Mesenchymal stem cell (in vitro differentiated cells and primary cell): ENCODE data around the gene THBS3.

Experiments used
- DNase-seq: peaks from one replicate; pipeline ENCODE4 v3.0.0-alpha.2; 2013
- H2AFZ ChIP-seq: one replicate; pipeline ENCODE4 v1.6.1; 2013; ENCODE audit warnings: low read depth, mild to moderate bottlenecking, control low read depth, inconsistent platforms, low read length, moderate library complexity
- H2AK5ac ChIP-seq: 2 replicates; pipeline ENCODE4 v1.6.1; 2013; ENCODE audit warnings: low read length, moderate library complexity, mild to moderate bottlenecking, inconsistent platforms; ENCODE audit not compliant: severe bottlenecking
- H2BK120ac ChIP-seq: one replicate; pipeline ENCODE4 v1.6.1; 2013; ENCODE audit warnings: low read depth, mild to moderate bottlenecking, inconsistent platforms, low read length, moderate library complexity
- H2BK12ac ChIP-seq, 2 experiments: one replicate each; pipeline ENCODE4 v1.6.1; 2013; ENCODE audit warnings: inconsistent platforms in 2 of 2, low read length in 2 of 2, mild to moderate bottlenecking in 2 of 2, moderate library complexity in 2 of 2, control low read depth in 1 of 2
- H2BK15ac ChIP-seq: one replicate; pipeline ENCODE4 v1.6.1; 2013; ENCODE audit warnings: mild to moderate bottlenecking, low read depth, inconsistent platforms; ENCODE audit not compliant: poor library complexity, severe bottlenecking
- H2BK5ac ChIP-seq: 2 replicates; pipeline ENCODE4 v1.6.1; 2013; ENCODE audit warnings: low read depth, mild to moderate bottlenecking, low read length, control low read depth, inconsistent platforms; ENCODE audit not compliant: poor library complexity, severe bottlenecking
- H3K14ac ChIP-seq, 2 experiments: one replicate each; pipeline ENCODE4 v1.6.1; 2013; ENCODE audit warnings: inconsistent platforms in 2 of 2, low read length in 2 of 2, control low read depth in 1 of 2, mild to moderate bottlenecking in 1 of 2, moderate library complexity in 1 of 2
- H3K18ac ChIP-seq, 2 experiments: one replicate each; pipeline ENCODE4 v1.6.1; 2013; ENCODE audit warnings: inconsistent platforms in 2 of 2, low read length in 2 of 2, control low read depth in 1 of 2, low read depth in 1 of 2, mild to moderate bottlenecking in 1 of 2
- H3K23ac ChIP-seq, 2 experiments: one replicate each; pipeline ENCODE4 v1.6.1; 2013; ENCODE audit warnings: inconsistent platforms in 2 of 2, low read length in 2 of 2, mild to moderate bottlenecking in 2 of 2, moderate library complexity in 2 of 2, control low read depth in 1 of 2
- H3K27ac ChIP-seq: 2 replicates; pipeline ENCODE4 v1.5.1; 2013; ENCODE audit warnings: mild to moderate bottlenecking, moderate library complexity, low read length, control low read depth, inconsistent platforms; ENCODE audit not compliant: poor library complexity, severe bottlenecking
- H3K27me3 ChIP-seq, 2 experiments: 2 replicates each; pipeline versions ENCODE4 v1.6.1 to v1.7.0; 2013; ENCODE audit warnings: low read length in 2 of 2, mild to moderate bottlenecking in 2 of 2, moderate library complexity in 2 of 2, control low read depth in 1 of 2, inconsistent platforms in 1 of 2; ENCODE audit not compliant: control insufficient read depth in 1 of 2, insufficient read depth in 1 of 2
- H3K36me3 ChIP-seq, 2 experiments: 2 replicates each; pipeline versions ENCODE4 v1.6.1 to v1.7.0; 2013; ENCODE audit warnings: low read length in 2 of 2, control low read depth in 1 of 2, inconsistent platforms in 1 of 2, low read depth in 1 of 2, mild to moderate bottlenecking in 1 of 2; ENCODE audit not compliant: insufficient read depth in 2 of 2, control insufficient read depth in 1 of 2
- H3K4ac ChIP-seq, 2 experiments: one replicate each; pipeline ENCODE4 v1.6.1; 2013; ENCODE audit warnings: inconsistent platforms in 2 of 2, low read length in 2 of 2, mild to moderate bottlenecking in 2 of 2, moderate library complexity in 2 of 2, control low read depth in 1 of 2, low read depth in 1 of 2
- H3K4me1 ChIP-seq: 2 replicates; pipeline ENCODE4 v1.6.1; 2013; ENCODE audit warnings: low read depth, low read length, control low read depth; ENCODE audit not compliant: control insufficient read depth, insufficient read depth
- H3K4me2 ChIP-seq: 2 replicates; pipeline ENCODE4 v1.6.1; 2013; ENCODE audit warnings: low read length, mild to moderate bottlenecking, inconsistent platforms; ENCODE audit not compliant: poor library complexity, severe bottlenecking
- H3K4me3 ChIP-seq, 2 experiments: 2 replicates each; pipeline versions ENCODE4 v1.5.1 to v1.7.0; 2013; ENCODE audit warnings: low read length in 2 of 2, mild to moderate bottlenecking in 2 of 2, control low read depth in 1 of 2, low read depth in 1 of 2; ENCODE audit not compliant: insufficient read depth in 1 of 2
- H3K79me1 ChIP-seq: replicated peaks from 2 replicates; pipeline ENCODE4 v1.6.1; 2013; ENCODE audit warnings: mild to moderate bottlenecking, control low read depth, low read length, inconsistent platforms; ENCODE audit not compliant: poor library complexity, severe bottlenecking
- H3K9ac ChIP-seq: 2 replicates; pipeline ENCODE4 v1.7.0; 2013; ENCODE audit warnings: mild to moderate bottlenecking, low read length, moderate library complexity
- H3K9me3 ChIP-seq: 2 replicates; pipeline ENCODE4 v1.7.0; 2013; ENCODE audit warnings: mild to moderate bottlenecking, low read length; ENCODE audit not compliant: control insufficient read depth
- H4K8ac ChIP-seq: one replicate; pipeline ENCODE4 v1.6.1; 2013; ENCODE audit warnings: inconsistent platforms, mild to moderate bottlenecking, low read length, moderate library complexity
- H4K91ac ChIP-seq: one replicate; pipeline ENCODE4 v1.6.1; 2013; ENCODE audit warnings: mild to moderate bottlenecking, low read length, inconsistent platforms
- WGBS: methylation state at CpG from one replicate; pipeline ENCODE4 v1.1.7; 2013; ENCODE audit warnings: mixed read lengths; 5-methylcytosine and 5-hydroxymethylcytosine counted together

Gene THBS3

DNA sequence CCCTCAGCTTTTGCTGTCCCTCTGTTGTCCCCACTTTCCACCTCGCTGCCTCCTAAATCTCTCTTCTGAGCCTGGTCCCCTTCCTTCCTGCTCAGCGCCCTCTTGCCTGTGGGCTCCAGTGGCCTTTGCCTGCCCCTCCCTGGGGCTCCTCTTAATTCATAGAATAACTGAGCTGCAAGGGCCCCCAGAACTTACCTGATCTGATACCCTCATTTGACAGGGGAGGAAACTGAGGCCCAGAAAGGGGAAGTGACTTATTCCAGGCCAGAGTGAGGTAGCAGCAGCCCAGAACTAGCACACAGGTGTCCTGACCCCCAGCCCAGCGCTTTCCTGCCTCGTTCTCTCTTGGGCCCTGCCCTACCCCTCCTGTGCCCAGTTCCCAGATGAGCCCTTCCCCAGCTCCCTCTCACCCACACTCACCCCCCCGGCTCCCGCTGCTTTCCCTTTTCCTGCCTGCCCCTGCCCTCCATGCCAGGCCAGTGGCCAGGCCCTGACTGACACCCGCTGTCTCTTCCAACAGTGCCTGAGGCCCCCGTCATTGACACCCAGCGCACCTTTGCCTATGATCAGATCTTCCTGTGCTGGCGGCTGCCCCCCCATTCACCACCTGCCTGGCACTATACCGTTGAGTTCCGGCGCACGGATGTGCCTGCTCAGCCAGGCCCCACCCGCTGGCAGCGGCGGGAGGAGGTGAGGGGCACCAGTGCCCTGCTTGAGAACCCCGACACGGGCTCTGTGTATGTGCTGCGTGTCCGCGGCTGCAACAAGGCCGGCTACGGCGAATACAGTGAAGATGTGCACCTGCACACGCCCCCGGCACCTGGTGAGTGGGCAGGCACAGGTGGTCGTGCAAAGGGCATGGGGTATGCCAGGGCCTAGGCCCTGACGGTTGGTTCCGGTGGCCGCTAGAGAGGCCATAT, 28.3 kb downstream of the THBS3 start:
- H3K27me3 ChIP-seq, result no peaks in the 10 kb centered on the region
- H3K14ac ChIP-seq, result no peak overlapping the region
- H3K79me1 ChIP-seq, result peaks cover 14% of the 10 kb centered on the region
- H3K4ac ChIP-seq, result no peak overlapping the region
- H2AK5ac ChIP-seq, result no peak overlapping the region
- no peak for DNase-seq
- no peak overlapping the region for H3K4me2 ChIP-seq
- no peak overlapping the region for H3K23ac ChIP-seq
- H3K36me3 ChIP-seq, result peaks cover 45 to 69% of the 10 kb centered on the region in 2 experiments
- H3K4me1 ChIP-seq, result peaks cover 20% of the 10 kb centered on the region
- H3K9me3 ChIP-seq, result no peaks in the 10 kb centered on the region
- no peak overlapping the region for H3K27ac ChIP-seq
- H2BK120ac ChIP-seq, result no peak overlapping the region
- H4K8ac ChIP-seq, result no peak overlapping the region
- no peak overlapping the region for H3K4me3 ChIP-seq
- H4K91ac ChIP-seq, result no peak overlapping the region
- no peak overlapping the region for H2BK15ac ChIP-seq
- H2AFZ ChIP-seq, result no peak overlapping the region
- no peak overlapping the region for H2BK12ac ChIP-seq
- H2BK5ac ChIP-seq, result no peak overlapping the region
- H3K18ac ChIP-seq, result no peak overlapping the region
- WGBS, result 97% methylated on average over 31 of the region's 31 CpGs
- H3K9ac ChIP-seq, result no peak overlapping the region

- DNase-seq, result no peak
- Histone ChIP-seq H3K23ac (no peak overlapping the region), H3K14ac (no peak overlapping the region), H3K4ac (no peak overlapping the region), H3K4me3 (no peak overlapping the region), H3K9me3 (no peaks in the 10 kb centered on the region), H3K18ac (no peak overlapping the region), H3K4me1 (peaks cover 26% of the 10 kb centered on the region), H3K27ac (no peak overlapping the region), H3K79me1 (peaks cover 14% of the 10 kb centered on the region), H2BK5ac (no peak overlapping the region), H4K91ac (no peak overlapping the region), H2BK15ac (no peak overlapping the region), H2AFZ (no peak overlapping the region), H3K9ac (no peak overlapping the region), H3K36me3 (peaks cover 43 to 61% of the 10 kb centered on the region in 2 experiments), H3K27me3 (no peaks in the 10 kb centered on the region), H4K8ac (no peak overlapping the region), H2BK120ac (no peak overlapping the region), H3K4me2 (no peak overlapping the region), H2BK12ac (no peak overlapping the region), H2AK5ac (no peak overlapping the region)
- 95% methylated on average over 30 of the region's 30 CpGs for WGBS
Measured at GRCh38 chr1:155178441-155179111, 29.1 kb downstream of the THBS3 start.

DNA sequence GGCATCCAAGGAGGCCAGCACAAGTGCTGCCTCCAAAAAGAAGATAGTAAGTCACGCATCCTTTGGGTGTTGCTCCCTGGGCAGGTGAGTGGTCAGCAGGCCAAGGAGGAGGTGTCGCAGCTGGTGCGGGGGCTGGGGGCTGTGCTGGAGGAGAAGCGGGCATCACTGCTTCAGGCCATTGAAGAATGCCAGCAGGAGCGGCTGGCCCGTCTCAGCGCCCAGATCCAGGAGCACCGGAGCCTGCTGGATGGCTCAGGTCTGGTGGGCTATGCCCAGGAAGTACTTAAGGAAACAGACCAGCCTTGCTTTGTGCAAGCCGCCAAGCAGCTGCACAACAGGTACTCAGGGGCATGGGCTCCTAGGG, 29.8 kb downstream of the THBS3 start:
- no peak overlapping the region for H3K27ac ChIP-seq
- H3K9me3 ChIP-seq, result no peaks in the 10 kb centered on the region
- no peak overlapping the region for H3K4me3 ChIP-seq
- H3K36me3 ChIP-seq, result peaks cover 39 to 57% of the 10 kb centered on the region in 2 experiments
- WGBS, result 97% methylated on average over 9 of the region's 9 CpGs
- H3K4me2 ChIP-seq, result no peak overlapping the region
- no peak overlapping the region for H4K8ac ChIP-seq
- no peak overlapping the region for H3K4ac ChIP-seq
- peaks cover 14% of the 10 kb centered on the region for H3K79me1 ChIP-seq
- H2BK5ac ChIP-seq, result no peak overlapping the region
- H3K14ac ChIP-seq, result no peak overlapping the region
- no peak for DNase-seq
- H3K23ac ChIP-seq, result no peak overlapping the region
- H4K91ac ChIP-seq, result no peak overlapping the region
- H2BK120ac ChIP-seq, result no peak overlapping the region
- no peak overlapping the region for H2AK5ac ChIP-seq
- H3K4me1 ChIP-seq, result peaks cover 26% of the 10 kb centered on the region
- no peak overlapping the region for H2BK12ac ChIP-seq
- H2AFZ ChIP-seq, result no peak overlapping the region
- no peak overlapping the region for H3K9ac ChIP-seq
- no peak overlapping the region for H3K18ac ChIP-seq
- H2BK15ac ChIP-seq, result no peak overlapping the region
- H3K27me3 ChIP-seq, result no peaks in the 10 kb centered on the region

DNA sequence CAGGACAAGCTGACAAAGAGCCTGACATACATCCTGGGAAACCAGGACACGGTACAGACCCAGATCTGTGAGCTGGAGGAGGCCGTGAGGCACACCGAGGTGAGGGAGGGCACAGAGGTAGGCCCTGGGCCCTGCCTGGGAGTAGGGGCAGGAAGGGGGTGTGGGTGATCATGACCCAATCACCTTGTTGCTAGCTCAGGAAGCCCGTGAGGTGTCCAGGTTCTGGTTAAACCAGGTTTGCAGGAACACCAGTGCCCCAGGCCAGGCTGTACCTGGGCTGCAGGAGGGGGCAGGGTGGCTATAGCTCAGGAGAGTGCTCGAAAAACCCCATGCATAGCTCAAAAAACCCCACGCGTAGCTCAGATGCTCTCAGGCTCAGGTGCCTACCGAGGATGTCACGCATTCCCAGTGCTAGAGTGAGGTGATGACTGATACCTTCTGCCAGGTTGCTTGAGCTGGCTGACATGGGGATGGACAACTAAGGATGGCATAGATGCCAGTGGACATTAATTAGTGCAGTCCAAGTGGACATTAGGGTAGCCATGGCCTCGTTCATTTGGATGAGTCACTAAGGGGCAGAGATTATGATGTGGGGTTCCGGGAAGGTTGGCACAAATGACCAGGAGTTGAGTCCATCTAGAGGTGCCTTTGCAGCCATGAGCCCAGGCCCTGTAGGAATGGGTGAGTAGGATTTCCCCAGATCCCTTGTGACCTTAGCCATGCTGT, 30.3 kb downstream of the THBS3 start:
- Histone ChIP-seq H4K8ac (no peak overlapping the region), H2BK15ac (no peak overlapping the region), H3K4ac (no peak overlapping the region), H3K4me3 (no peak overlapping the region), H3K23ac (no peak overlapping the region), H4K91ac (peak overlapping the region; percentile 20), H2BK5ac (no peak overlapping the region), H2AFZ (no peak overlapping the region), H3K79me1 (peaks cover 14% of the 10 kb centered on the region), H3K4me2 (no peak overlapping the region), H2BK12ac (peak overlapping the region in 1 of 2 experiments; percentile 6), H2BK120ac (no peak overlapping the region), H3K27me3 (no peaks in the 10 kb centered on the region), H3K27ac (no peak overlapping the region), H3K9me3 (no peaks in the 10 kb centered on the region), H3K9ac (peak overlapping the region; percentile 27), H3K14ac (no peak overlapping the region), H3K4me1 (peaks cover 26% of the 10 kb centered on the region), H2AK5ac (peak overlapping the region; percentile 20), H3K36me3 (peaks cover 39 to 55% of the 10 kb centered on the region in 2 experiments), H3K18ac (no peak overlapping the region)
- no peak for DNase-seq
- 87% methylated on average over 11 of the region's 11 CpGs for WGBS
